HG03575 (cell line): ENCODE data around the gene EXOC6.

Source experiments
- ATAC-seq: cut with Tn5 transposase; IDR thresholded peaks from one replicate; pipeline ENCODE4 v1.9.1; 2021; ENCODE audit not compliant: unreplicated experiment, insufficient number of reproducible peaks, low FRiP score; ENCODE audit errors: extremely low read depth

EXOC6 gene

DNA sequence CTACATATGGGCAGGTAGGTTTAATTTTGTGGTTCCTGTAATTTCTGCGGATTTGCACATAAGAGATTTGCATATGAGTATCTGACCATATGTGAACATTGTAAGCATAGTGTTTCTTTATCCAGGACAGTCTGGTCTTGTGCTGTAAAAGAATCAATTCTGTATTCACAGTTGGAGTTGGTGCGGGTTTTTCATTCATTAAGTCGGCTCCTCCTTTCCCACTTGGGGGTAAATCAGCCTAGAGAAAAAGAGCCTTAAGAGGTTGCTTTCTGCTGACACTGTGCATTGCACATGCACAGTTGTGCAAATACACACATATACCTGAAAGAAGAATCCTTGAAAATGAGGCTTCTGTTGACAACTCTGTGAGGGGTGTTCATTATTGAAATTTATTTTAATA is 206.2 kb downstream of the EXOC6 start:
- no peak for ATAC-seq

DNA sequence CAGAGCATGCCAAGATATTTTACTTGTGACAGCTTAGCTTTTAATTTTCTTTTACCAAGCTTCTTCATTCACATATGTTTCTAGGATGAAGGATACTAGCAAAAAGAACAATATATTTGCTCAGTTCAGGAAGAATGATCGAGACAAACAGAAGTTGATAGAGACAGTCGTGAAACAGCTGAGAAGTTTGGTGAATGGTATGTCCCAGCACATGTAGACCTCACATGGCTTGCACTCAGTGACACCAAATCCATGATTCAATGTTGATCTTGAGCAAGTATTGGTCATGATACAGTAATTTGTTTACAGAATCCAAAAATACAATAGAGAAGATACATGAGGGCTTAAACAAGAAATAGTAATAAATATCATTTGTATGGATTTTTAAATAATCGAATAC is 209.8 kb downstream of the EXOC6 start:
- no peak for ATAC-seq

DNA sequence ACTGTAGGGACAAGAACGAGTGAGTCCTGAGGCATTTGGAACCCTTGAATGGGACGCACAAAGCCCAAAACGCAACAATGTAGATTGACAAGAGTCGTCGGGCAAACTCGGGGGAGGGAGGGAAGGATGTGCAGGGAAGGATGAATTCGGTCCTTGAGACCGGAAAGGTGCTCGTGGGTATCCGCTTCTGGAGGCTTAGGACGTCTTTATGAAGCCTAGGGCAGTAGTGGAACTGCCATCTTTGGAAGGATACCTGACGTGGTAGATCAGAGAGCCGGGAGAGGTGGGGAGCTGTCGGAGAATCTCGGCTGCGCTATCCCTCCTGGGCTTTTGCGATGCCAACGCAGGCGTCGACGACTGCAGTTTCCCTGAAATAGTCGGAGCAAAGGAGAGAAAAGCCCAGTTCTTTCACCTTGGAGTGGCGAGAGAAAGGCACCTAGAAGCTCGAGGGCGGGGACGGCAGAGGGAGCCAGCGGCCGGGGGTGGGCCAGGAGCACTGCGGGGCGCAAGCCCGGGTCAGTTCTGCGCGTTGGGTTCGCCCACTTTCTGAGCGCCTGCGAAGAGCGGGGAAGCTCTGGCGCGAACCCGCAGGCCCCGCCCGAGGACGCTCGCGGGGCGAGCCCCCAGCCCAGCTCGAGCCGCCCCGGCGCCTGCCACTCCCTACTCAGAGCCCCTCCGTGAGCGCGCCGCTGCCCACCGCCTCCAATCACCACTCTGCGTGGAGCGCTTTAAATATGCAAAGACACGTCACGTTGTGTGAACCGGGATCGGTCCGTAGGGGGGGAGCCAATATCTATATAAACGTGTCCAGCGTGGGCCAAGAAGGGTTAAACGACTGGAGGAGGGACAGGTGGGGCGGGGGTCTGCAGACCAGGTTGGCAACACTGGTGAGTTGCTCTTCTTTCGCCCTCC is 211.9 kb downstream of the EXOC6 start, which contains the start of gene CYP26C1:
Gene CYP26C1, plus strand, starts transcription at position 824 of the 912 bp plus-strand sequence. CDS start 466 bp downstream, outside the sequence.
- ATAC-seq, result no peak

GRCh38 chr10:93060887-93061593 is 212.7 kb downstream of the EXOC6 start:
- no peak for ATAC-seq

- no peak for ATAC-seq
Observed at GRCh38 chr10:93061594-93062513, 213.5 kb downstream of the EXOC6 start.

GRCh38 chr10:93062514-93063143 is 214.3 kb downstream of the EXOC6 start:
- ATAC-seq, result no peak

GRCh38 chr10:93063144-93063976 is 215.0 kb downstream of the EXOC6 start:
- ATAC-seq, result no peak

GRCh38 chr10:93063977-93064660 is 215.8 kb downstream of the EXOC6 start:
- ATAC-seq, result no peak

DNA sequence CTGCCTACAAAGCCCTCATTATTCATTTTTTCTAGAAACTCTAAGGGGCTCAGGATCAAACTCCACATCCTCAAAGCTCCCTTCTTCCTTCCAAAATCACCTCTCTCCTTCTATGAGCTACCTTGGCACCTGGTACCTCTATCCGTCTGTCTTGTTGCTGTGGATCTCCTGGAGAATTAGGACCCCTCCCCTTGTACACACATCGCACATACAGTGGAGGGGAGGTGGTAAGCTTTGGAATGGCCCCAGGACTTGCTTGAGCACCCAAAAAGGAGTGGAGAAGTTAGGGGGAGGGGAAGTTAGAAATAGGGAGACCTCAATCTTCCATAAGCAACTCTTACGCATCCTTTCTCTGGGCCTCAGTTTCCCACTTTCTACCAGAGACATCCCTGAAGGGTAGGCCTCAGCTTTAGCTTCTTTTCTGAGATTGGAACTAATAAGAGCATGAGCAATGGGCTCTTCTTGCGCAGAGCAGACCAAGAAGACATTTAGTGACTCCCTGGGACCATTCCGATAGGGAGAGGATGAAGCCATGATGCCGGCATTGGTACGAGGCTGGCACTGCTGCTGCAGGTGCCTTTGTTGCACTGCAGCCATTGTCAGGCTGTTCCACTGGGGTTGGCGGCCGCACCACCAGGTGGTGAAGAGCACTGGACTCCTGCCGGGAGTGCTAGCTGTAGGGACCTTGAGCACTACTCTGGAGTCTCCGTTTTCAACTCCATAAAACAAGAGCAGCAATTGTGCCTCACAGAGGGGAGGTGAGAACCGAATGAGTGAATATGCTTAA is 216.7 kb downstream of the EXOC6 start:
- no peak for ATAC-seq

DNA sequence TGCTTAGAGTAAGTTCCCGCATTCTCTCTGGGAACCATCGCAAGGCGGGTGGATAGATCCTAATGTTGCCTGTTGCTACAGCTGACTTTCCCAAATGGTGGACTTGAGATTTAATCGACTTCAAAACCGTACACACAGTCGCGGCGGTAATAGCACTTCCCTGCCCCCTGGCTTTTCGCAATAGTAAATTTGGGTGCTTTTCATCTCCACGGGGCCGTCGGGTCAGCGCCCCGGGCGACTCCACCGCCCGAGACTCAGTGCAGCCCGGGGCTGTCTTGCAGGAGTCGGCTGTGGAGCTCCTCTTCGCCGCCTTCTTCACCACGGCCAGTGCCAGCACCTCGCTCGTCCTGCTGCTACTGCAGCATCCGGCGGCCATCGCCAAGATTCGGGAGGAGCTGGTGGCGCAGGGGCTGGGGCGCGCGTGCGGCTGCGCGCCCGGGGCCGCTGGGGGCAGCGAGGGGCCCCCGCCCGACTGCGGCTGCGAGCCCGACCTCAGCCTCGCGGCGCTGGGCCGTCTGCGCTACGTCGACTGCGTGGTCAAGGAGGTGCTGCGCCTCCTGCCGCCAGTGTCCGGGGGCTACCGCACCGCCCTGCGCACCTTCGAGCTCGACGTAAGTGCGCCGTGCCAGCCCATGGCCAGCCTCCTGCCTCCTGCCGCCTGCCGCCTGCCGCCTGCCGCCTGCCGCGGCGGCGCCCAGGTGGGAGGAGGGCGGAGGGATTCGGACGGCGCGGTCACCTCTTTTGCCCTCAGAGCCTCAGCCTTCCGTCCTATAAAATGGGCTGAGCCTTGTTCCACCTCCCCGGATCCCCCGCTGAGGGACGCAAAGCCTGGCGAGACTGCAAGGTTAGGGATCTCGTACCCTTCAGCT is 217.6 kb downstream of the EXOC6 start:
- no peak for ATAC-seq

DNA sequence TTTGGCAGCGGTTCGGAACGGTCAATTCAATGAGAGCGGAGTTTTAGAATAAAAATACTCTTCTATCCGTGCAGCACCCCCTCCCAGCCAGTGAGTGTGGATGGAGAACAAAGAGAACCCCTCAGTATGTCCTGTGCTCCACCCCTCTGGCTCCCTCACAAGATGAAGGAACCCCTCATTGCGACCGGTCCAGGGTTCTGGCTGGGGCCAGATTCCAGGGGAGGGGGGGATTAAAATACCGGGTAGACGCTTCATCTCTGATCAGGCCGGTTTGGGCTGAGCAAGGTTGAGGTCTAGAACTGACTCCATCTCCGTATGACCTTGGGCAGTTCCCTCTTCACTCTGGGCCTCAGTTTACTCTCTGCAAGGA is 218.2 kb downstream of the EXOC6 start:
- ATAC-seq, result no peak

DNA sequence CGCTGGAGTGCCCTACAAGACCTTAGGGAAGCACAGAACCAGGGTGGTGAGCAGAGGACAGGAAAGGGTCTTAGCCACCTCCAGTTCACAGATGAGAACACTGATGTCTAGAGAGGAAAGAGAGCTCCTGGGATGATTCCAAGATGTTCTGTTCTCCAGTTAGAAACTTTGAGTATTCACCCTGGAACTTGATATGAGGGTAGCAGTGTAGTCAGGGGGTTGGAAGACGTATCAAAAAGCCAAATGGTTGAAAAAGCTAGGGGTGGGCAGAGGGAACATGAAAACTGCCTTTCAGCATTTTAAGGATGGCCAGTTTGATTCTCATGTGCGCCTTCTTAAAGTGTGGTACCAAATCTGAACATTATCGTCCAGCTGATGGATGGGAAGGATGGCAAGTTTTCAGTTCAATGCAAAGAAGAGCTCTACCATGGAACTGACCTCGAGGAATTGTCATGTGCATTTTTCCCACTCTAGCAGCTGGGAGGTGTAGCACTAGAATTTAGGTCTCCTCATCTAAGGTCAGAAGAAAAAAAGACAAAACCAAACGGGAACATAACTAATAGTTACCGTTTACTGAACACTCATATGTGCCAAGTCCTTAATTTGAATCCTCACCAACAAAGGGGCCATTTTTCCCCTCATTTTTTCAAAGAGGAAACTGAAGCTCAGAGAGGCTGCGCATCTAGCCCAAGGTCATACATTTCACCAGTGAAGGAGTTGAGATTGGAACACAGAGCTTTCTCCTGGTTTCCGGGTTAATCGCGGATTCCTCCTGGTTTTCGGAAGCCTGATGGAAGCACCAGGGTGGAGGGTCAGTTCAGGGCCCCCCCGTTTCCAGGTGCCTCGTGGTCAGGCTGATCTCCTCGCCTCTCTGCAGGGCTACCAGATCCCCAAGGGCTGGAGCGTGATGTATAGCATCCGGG is 219.4 kb downstream of the EXOC6 start:
- ATAC-seq, result no peak

DNA sequence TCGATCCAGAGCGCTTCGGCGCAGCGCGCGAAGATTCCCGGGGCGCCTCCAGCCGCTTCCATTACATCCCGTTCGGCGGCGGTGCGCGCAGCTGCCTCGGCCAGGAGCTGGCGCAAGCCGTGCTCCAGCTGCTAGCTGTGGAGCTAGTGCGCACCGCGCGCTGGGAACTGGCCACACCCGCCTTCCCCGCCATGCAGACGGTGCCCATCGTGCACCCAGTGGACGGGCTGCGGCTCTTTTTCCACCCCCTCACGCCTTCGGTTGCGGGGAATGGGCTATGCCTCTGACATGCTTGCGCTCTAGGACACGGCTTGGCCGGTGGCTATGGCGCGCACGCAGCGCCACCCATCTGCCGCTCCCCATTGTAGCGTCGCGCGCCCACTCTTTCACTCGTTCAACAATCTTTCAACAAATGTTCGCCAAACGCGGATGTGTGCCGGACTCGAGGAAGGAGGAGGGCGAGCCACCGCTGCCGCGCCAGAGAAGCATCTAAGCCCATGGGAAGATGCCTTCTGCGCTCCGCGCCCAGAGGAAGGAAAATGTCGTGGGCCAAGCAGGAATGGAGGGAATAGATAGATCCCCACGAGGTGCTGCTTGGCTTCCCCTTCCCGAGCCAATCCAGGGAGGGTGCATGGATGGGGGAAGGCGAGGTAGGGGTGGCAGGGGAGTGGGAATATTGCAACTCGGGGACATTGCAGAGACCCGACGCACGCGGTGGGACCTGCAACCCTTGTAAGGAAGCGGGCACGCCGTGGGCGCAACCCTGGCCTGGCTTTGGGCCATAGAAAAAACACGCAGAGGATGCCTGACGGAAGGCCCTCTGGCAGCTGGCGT is 220.3 kb downstream of the EXOC6 start:
- ATAC-seq, result no peak

DNA sequence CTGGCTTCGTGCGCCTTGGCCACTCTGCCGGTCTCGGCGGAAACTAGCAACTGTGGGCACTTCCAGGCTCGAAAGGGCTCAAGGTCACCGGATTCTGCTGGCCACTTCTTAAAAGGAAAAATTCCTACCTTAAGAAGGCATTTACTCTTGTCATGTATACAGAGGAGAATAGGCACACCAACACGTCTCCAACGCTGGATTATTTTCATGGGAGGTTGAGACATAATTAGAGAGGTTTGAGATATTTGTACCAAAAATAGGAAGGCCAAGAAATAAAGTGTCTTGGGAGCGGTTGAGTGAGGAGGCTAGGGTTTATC is 220.9 kb downstream of the EXOC6 start:
- ATAC-seq, result no peak
